NCI-H748 (cell line): ENCODE data around the gene LETMD1.
A peak's percentile ranks its signal among the peaks of the same experiment; 100 is the strongest.

Source experiments
- DNase-seq: peaks from one replicate; lab custom pipeline; 2025; ENCODE audit not compliant: unreplicated experiment; lab: John Stamatoyannopoulos, UW

Gene LETMD1

GRCh38 chr12:51025836-51026638 lies 22.1 kb upstream of the LETMD1 start, which contains the start of gene SLC11A2:
SLC11A2 (minus strand) TSS chr12:51026384; CDS start chr12:51010728, 15,656 bp downstream.
- peak; percentile 97 for DNase-seq

- no peak for DNase-seq
These were observed 20.7 kb upstream of the LETMD1 start for GRCh38 chr12:51027342-51027835.

- peak; percentile 76 for DNase-seq
These were observed 19.9 kb upstream of the LETMD1 start for GRCh38 chr12:51028126-51028812.

- no peak for DNase-seq
These were observed 19.3 kb upstream of the LETMD1 start for GRCh38 chr12:51028813-51029150.

GRCh38 chr12:51033048-51033447 lies 15.1 kb upstream of the LETMD1 start:
- no peak for DNase-seq

- no peak for DNase-seq
These were observed 14.6 kb upstream of the LETMD1 start for GRCh38 chr12:51033457-51034089.

- no peak for DNase-seq
These were observed 11.8 kb upstream of the LETMD1 start for GRCh38 chr12:51036279-51036678.

- peak; percentile 22 for DNase-seq
These were observed 629 bp downstream of the LETMD1 start for GRCh38 chr12:51048661-51049251.

GRCh38 chr12:51049525-51049924 lies 1.4 kb downstream of the LETMD1 start:
- no peak for DNase-seq

- DNase-seq, result no peak
These were observed 3.7 kb downstream of the LETMD1 start for GRCh38 chr12:51051787-51052186.

- no peak for DNase-seq
These were observed 6.9 kb downstream of the LETMD1 start for GRCh38 chr12:51055060-51055459.

- DNase-seq, result no peak
These were observed 8.1 kb downstream of the LETMD1 start for GRCh38 chr12:51056242-51056641.

GRCh38 chr12:51059086-51059485 lies 11.0 kb downstream of the LETMD1 start:
- DNase-seq, result no peak

- no peak for DNase-seq
These were observed 14.7 kb downstream of the LETMD1 start for GRCh38 chr12:51062631-51063397.

- no peak for DNase-seq
These were observed 17.4 kb downstream of the LETMD1 start for GRCh38 chr12:51065530-51065929.

GRCh38 chr12:51067229-51067628 lies 19.1 kb downstream of the LETMD1 start:
- DNase-seq, result no peak

GRCh38 chr12:51067771-51068170 lies 19.6 kb downstream of the LETMD1 start:
- no peak for DNase-seq

GRCh38 chr12:51070004-51070403 lies 21.9 kb downstream of the LETMD1 start:
- DNase-seq, result no peak

- DNase-seq, result no peak
These were observed 23.5 kb downstream of the LETMD1 start for GRCh38 chr12:51071663-51072062.

- no peak for DNase-seq
These were observed 27.3 kb downstream of the LETMD1 start for GRCh38 chr12:51075390-51075789.
